HFFc6 (cell line): ENCODE measurements around the gene BRSK1. TPM values are rescaled to one million over a fixed set of nuclear protein-coding genes. Genes with fewer than 3 reads are reported as not detected.

ENCODE experiments used
- DNase-seq: peaks from one replicate; pipeline ENCODE4 v3.0.0-alpha.2; 2018
- H3K27ac Mint-ChIP-seq: 2 replicates; pipeline ENCODE4 v1.8.0; 2020; ENCODE audit warnings: mild to moderate bottlenecking, mixed read lengths
- H3K27me3 Mint-ChIP-seq: 2 replicates; pipeline ENCODE4 v1.8.0; 2021; ENCODE audit warnings: mild to moderate bottlenecking, moderate library complexity, mixed read lengths; ENCODE audit not compliant: insufficient read depth
- H3K36me3 Mint-ChIP-seq: 2 replicates; pipeline ENCODE4 v1.8.0; 2021; ENCODE audit warnings: low read depth, mixed read lengths
- H3K4me1 Mint-ChIP-seq: 2 replicates; pipeline ENCODE4 v1.8.0; 2020; ENCODE audit warnings: low read depth, mixed read lengths
- H3K4me3 Mint-ChIP-seq: 2 replicates; pipeline ENCODE4 v1.8.0; 2020; ENCODE audit warnings: mild to moderate bottlenecking, moderate library complexity, mixed read lengths
- H3K9me3 Mint-ChIP-seq: 2 replicates; pipeline ENCODE4 v1.8.0; 2020; ENCODE audit warnings: mild to moderate bottlenecking, mixed read lengths
- CTCF ChIP-seq: fragments of 200-600 bp; sonication (generic); IDR thresholded peaks from 2 replicates; pipeline ENCODE4 v1.5.0; 2021; ENCODE audit warnings: antibody characterized with exemption, mild to moderate bottlenecking
- total RNA-seq, 6 experiments: library from RNA; stranded (reverse); fragmentation: NEBNext Ultra II Directional; extraction: Animal tissue kit (Norgen Biotek cat#: 25700); gene quantifications; 2 replicates in 1 of 6; 3 replicates in 5 of 6; pipeline ENCODE4 v1.2.3, GENCODE V29; 2021

Gene BRSK1
- total RNA-seq, 6 experiments from 2014 or later, result 10.9 to 12.0 (median 11.3) TPM

- Mint-ChIP-seq H3K4me3 (no peak overlapping the region), H3K27me3 (peaks cover 1% of the 10 kb centered on the region; the same call in 1 of the 2 replicates), H3K27ac (no peak overlapping the region), H3K9me3 (no peaks in the 10 kb centered on the region), H3K36me3 (peaks cover 10% of the 10 kb centered on the region), H3K4me1 (no peaks in the 10 kb centered on the region)
- DNase-seq, result no peak
- TF ChIP-seq CTCF, result no peak
Measured at GRCh38 chr19:55241935-55242464, 41.8 kb upstream of the BRSK1 start.

GRCh38 chr19:55242517-55242916 is 41.3 kb upstream of the BRSK1 start:
- no peak for DNase-seq
- H3K27ac Mint-ChIP-seq, result no peak overlapping the region
- H3K4me1 Mint-ChIP-seq, result 0 out of 2 replicates have a peak, but pooled peaks cover 2% of the 10 kb centered on the region
- peaks cover 10% of the 10 kb centered on the region for H3K36me3 Mint-ChIP-seq
- no peak overlapping the region for H3K4me3 Mint-ChIP-seq
- peaks cover 1% of the 10 kb centered on the region; the same call in 1 of the 2 replicates for H3K27me3 Mint-ChIP-seq
- H3K9me3 Mint-ChIP-seq, result no peaks in the 10 kb centered on the region
- TF ChIP-seq CTCF, result no peak

- peaks cover 14% of the 10 kb centered on the region for H3K4me1 Mint-ChIP-seq
- TF ChIP-seq CTCF, result no peak
- H3K27ac Mint-ChIP-seq, result no peak overlapping the region
- peaks cover 1% of the 10 kb centered on the region; the same call in 1 of the 2 replicates for H3K27me3 Mint-ChIP-seq
- DNase-seq, result no peak
- no peaks in the 10 kb centered on the region for H3K9me3 Mint-ChIP-seq
- H3K4me3 Mint-ChIP-seq, result no peak overlapping the region
- peaks cover 10% of the 10 kb centered on the region for H3K36me3 Mint-ChIP-seq
Measured at GRCh38 chr19:55244004-55244680, 39.7 kb upstream of the BRSK1 start.

GRCh38 chr19:55245236-55245904 is 38.4 kb upstream of the BRSK1 start:
- no peaks in the 10 kb centered on the region for H3K9me3 Mint-ChIP-seq
- H3K4me1 Mint-ChIP-seq, result peaks cover 14% of the 10 kb centered on the region
- TF ChIP-seq CTCF, result no peak
- no peak overlapping the region for H3K27ac Mint-ChIP-seq
- H3K36me3 Mint-ChIP-seq, result peaks cover 8% of the 10 kb centered on the region
- DNase-seq, result no peak
- H3K27me3 Mint-ChIP-seq, result peaks cover 1% of the 10 kb centered on the region; the same call in 1 of the 2 replicates
- no peak overlapping the region for H3K4me3 Mint-ChIP-seq

GRCh38 chr19:55246462-55247451 is 37.0 kb upstream of the BRSK1 start:
- no peak overlapping the region for H3K4me3 Mint-ChIP-seq
- no peaks in the 10 kb centered on the region for H3K9me3 Mint-ChIP-seq
- no peak overlapping the region for H3K27ac Mint-ChIP-seq
- H3K4me1 Mint-ChIP-seq, result peaks cover 25% of the 10 kb centered on the region
- no peak for TF ChIP-seq CTCF
- peaks cover 5% of the 10 kb centered on the region for H3K36me3 Mint-ChIP-seq
- peaks cover 1% of the 10 kb centered on the region for H3K27me3 Mint-ChIP-seq
- DNase-seq, result no peak
